ENCODE data around the gene OR12D1.
"Not testable (repeated sequence)": the region's sequence is repeated elsewhere in the genome, so short reads cannot be mapped to it uniquely, and the experiment has no call there.

The OR12D1 gene

GRCh38 chr6:29414588-29414987 is at the start of gene OR12D1:
TSS of gene OR12D1 (plus strand) at chr6:29414928.
- no peak for DNase-seq

GRCh38 chr6:29368765-29369164 is 46.0 kb upstream of the OR12D1 start, which contains the start of gene OR5V1:
TSS of gene OR5V1 (minus strand) at chr6:29368865. CDS start at chr6:29356195, 12,670 bp downstream.
- no peak for DNase-seq

- DNase-seq, result no peak
These were observed 39.5 kb upstream of the OR12D1 start, which contains the start of gene OR12D3 for GRCh38 chr6:29375191-29375590. TSS of gene OR12D3 (minus strand) at chr6:29375291. CDS start at chr6:29375287, 4 bp downstream.

GRCh38 chr6:29376003-29376402 is 38.7 kb upstream of the OR12D1 start:
- no peak for DNase-seq

GRCh38 chr6:29388533-29388932 is 26.2 kb upstream of the OR12D1 start:
- DNase-seq, result no peak

GRCh38 chr6:29395331-29395730 is 19.4 kb upstream of the OR12D1 start, which contains the start of gene OR12D2:
TSS of gene OR12D2 (plus strand) at chr6:29395631. CDS start at chr6:29396700, 1,069 bp downstream.
- DNase-seq, result no peak

- no peak for DNase-seq
These were observed 15.2 kb upstream of the OR12D1 start for GRCh38 chr6:29399525-29399924.

GRCh38 chr6:29403801-29404200 is 10.9 kb upstream of the OR12D1 start:
- DNase-seq, result no peak

GRCh38 chr6:29419516-29419915 is 4.8 kb downstream of the OR12D1 start:
- no peak for DNase-seq

GRCh38 chr6:29424168-29424567 is 9.4 kb downstream of the OR12D1 start:
- no peak for DNase-seq

- no peak for DNase-seq
These were observed 9.8 kb downstream of the OR12D1 start for GRCh38 chr6:29424575-29424974.

- DNase-seq, result no peak
These were observed 10.3 kb downstream of the OR12D1 start for GRCh38 chr6:29425075-29425474.

GRCh38 chr6:29426654-29427053 is 11.9 kb downstream of the OR12D1 start:
- DNase-seq, result no peak

- DNase-seq, result not testable (repeated sequence)
These were observed 22.0 kb downstream of the OR12D1 start for GRCh38 chr6:29436730-29437129.

GRCh38 chr6:29439006-29439405 is 24.3 kb downstream of the OR12D1 start, which contains the start of gene OR10C1:
TSS of gene OR10C1 (plus strand) at chr6:29439306. CDS start at chr6:29440016, 710 bp downstream.
- DNase-seq, result no peak

- no peak for DNase-seq
These were observed 28.0 kb downstream of the OR12D1 start for GRCh38 chr6:29442719-29443118.

- not testable (repeated sequence) for DNase-seq
These were observed 29.3 kb downstream of the OR12D1 start for GRCh38 chr6:29444031-29444430.

GRCh38 chr6:29447670-29448069 is 32.9 kb downstream of the OR12D1 start:
- DNase-seq, result no peak

GRCh38 chr6:29451471-29452193 is 36.9 kb downstream of the OR12D1 start:
- no peak for DNase-seq

GRCh38 chr6:29456971-29457370 is 42.2 kb downstream of the OR12D1 start, which contains the start of the genes OR11A1 and OR2H1:
TSS of gene OR11A1 (minus strand) at chr6:29457071. CDS start at chr6:29427641, 29,430 bp downstream.
TSS of gene OR2H1 (plus strand) at chr6:29457155. CDS start at chr6:29461770, 4,615 bp downstream.
- DNase-seq, result no peak

GRCh38 chr6:29461021-29461814 is 46.5 kb downstream of the OR12D1 start:
- no peak for DNase-seq

- no peak for DNase-seq
These were observed 47.3 kb downstream of the OR12D1 start for GRCh38 chr6:29462022-29462421.

GRCh38 chr6:29465279-29465678 is 50.6 kb downstream of the OR12D1 start:
- DNase-seq, result no peak

GRCh38 chr6:29465801-29466200 is 51.1 kb downstream of the OR12D1 start:
- DNase-seq, result no peak

All from stimulated activated CD4-positive, alpha-beta T cell treated with anti-CD3 and anti-CD28 coated beads, Interleukin-12 subunit alpha, Interleukin-12 subunit beta, amount 100 ng/mL, for 4 hours (primary cell).